Endothelial cell of umbilical vein (primary cell): ENCODE results near the gene GPR34.

Source experiments
- POLR2A ChIP-seq: IDR thresholded peaks from 2 replicates; pipeline ENCODE4 v1.6.1; 2012; ENCODE audit warnings: low read depth, mild to moderate bottlenecking, control low read depth, low read length
- POLR2AphosphoS5 ChIP-seq: IDR thresholded peaks from 2 replicates; pipeline ENCODE4 v1.6.1; 2012; ENCODE audit warnings: low read depth, mild to moderate bottlenecking, control low read depth, low read length, moderate library complexity; ENCODE audit not compliant: insufficient read depth
- TF ChIP-seq, protein P1 (sequence below), 2 donors: IDR thresholded peaks; 1 replicate in 1 of 2; 2 replicates in 1 of 2; pipeline ENCODE4 v1.5.1; 2011; ENCODE audit warnings: low read length in 2 of 2, mild to moderate bottlenecking in 2 of 2, moderate library complexity in 2 of 2, control low read depth in 1 of 2, inconsistent platforms in 1 of 2, low read depth in 1 of 2; ENCODE audit not compliant: insufficient read depth in 1 of 2; ENCODE audit errors: extremely low read depth in 1 of 2

DNA sequence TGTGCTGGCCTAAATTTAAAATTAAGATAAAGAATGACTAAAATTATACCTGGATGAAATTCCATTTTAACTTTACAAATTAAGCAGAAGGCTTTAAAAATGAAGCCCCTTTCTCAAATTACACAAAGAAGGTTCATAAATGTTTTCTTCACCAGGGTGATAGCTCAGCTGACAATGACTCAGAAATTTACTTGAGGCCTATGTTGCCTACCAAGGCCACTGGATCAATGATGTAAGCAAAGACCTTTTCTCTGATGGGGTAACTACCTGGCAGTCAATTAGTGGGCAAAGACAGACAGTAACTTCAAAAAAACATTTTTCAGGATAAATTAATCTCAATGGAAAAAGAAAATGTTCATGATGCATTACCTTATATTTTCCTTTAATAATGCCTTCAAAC lies 23.9 kb upstream of the GPR34 start:
- TF ChIP-seq POLR2A, result no peak
- TF ChIP-seq POLR2AphosphoS5, result no peak
- TF ChIP-seq, protein P1, sequence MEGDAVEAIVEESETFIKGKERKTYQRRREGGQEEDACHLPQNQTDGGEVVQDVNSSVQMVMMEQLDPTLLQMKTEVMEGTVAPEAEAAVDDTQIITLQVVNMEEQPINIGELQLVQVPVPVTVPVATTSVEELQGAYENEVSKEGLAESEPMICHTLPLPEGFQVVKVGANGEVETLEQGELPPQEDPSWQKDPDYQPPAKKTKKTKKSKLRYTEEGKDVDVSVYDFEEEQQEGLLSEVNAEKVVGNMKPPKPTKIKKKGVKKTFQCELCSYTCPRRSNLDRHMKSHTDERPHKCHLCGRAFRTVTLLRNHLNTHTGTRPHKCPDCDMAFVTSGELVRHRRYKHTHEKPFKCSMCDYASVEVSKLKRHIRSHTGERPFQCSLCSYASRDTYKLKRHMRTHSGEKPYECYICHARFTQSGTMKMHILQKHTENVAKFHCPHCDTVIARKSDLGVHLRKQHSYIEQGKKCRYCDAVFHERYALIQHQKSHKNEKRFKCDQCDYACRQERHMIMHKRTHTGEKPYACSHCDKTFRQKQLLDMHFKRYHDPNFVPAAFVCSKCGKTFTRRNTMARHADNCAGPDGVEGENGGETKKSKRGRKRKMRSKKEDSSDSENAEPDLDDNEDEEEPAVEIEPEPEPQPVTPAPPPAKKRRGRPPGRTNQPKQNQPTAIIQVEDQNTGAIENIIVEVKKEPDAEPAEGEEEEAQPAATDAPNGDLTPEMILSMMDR (IDR thresholded peaks at IDR 0.05; ENCODE audit: extremely low read depth in 1 of 2, insufficient read depth in 1 of 2, low read depth in 1 of 2, low read length in 2 of 2), result no peak
